VCaP (cell line): ENCODE measurements around the gene HEXB.
"Not testable (repeated sequence)": the region's sequence is repeated elsewhere in the genome, so short reads cannot be mapped to it uniquely, and the experiment has no call there.

ENCODE experiments used
- H3K27ac ChIP-seq: fragments of 450-650 bp; 2 replicates; pipeline ENCODE4 v1.5.1; 2017
- CTCF ChIP-seq: fragments of 450-650 bp; conservative IDR thresholded peaks from 2 replicates; pipeline ENCODE4 v1.5.1; 2017; ENCODE audit warnings: mild to moderate bottlenecking, moderate library complexity

HEXB gene

GRCh38 chr5:74686962-74687751, 2.1 kb downstream of the HEXB start:
- TF ChIP-seq CTCF = no peak
- H3K27ac ChIP-seq = no peak overlapping the region

GRCh38 chr5:74693191-74693590, 8.2 kb downstream of the HEXB start:
- TF ChIP-seq CTCF = no peak
- no peak overlapping the region for H3K27ac ChIP-seq

GRCh38 chr5:74717596-74717995, 32.6 kb downstream of the HEXB start:
- no peak for TF ChIP-seq CTCF
- H3K27ac ChIP-seq = peak overlapping the region; percentile 22; the same call in 1 of the 2 replicates

- H3K27ac ChIP-seq = peak overlapping the region; percentile 70
- TF ChIP-seq CTCF = no peak
Measured at GRCh38 chr5:74722271-74722670, 37.2 kb downstream of the HEXB start.

- no peak for TF ChIP-seq CTCF
- no peak overlapping the region for H3K27ac ChIP-seq
Measured at GRCh38 chr5:74725331-74725730, 40.3 kb downstream of the HEXB start.

GRCh38 chr5:74736759-74737158, 51.7 kb downstream of the HEXB start:
- no peak overlapping the region for H3K27ac ChIP-seq
- no peak for TF ChIP-seq CTCF

- TF ChIP-seq CTCF = no peak
- H3K27ac ChIP-seq = no peak overlapping the region
Measured at GRCh38 chr5:74738406-74738805, 53.4 kb downstream of the HEXB start.

GRCh38 chr5:74748742-74749141, 63.7 kb downstream of the HEXB start:
- H3K27ac ChIP-seq = not testable (repeated sequence)
